K562 (cell line): ENCODE results near the gene LCE2C.

Experiments used
- BCL6 ChIP-seq: fragments of 250-450 bp; sonication (Bioruptor Pico); IDR thresholded peaks from 2 replicates; pipeline ENCODE4 v1.4.0; 2020
- CBFB ChIP-seq: sonication (generic); formaldehyde crosslinking; IDR thresholded peaks from 2 replicates; pipeline ENCODE4 v1.4.0; 2020; ENCODE audit warnings: mild to moderate bottlenecking, missing genetic modification reagents
- CREB3 ChIP-seq: fragments of 450-650 bp; conservative IDR thresholded peaks from 2 replicates; pipeline ENCODE4 v1.6.1; 2016; ENCODE audit warnings: missing genetic modification characterization, low read depth, mild to moderate bottlenecking, missing compliant biosample characterization, moderate library complexity
- CTCF ChIP-seq, 3 experiments: IDR thresholded peaks in 2 of 3; conservative IDR thresholded peaks in 1 of 3; 2 replicates each; pipeline ENCODE4 v1.5.1; 2011 to 2012; ENCODE audit warnings: low read length in 3 of 3, mild to moderate bottlenecking in 3 of 3, control low read depth in 2 of 3, improper control_type of control experiment in 1 of 3, inconsistent platforms in 1 of 3, low read depth in 1 of 3, mixed read lengths in 1 of 3, moderate library complexity in 1 of 3; ENCODE audit not compliant: insufficient read depth in 2 of 3
- PHF20 ChIP-seq: fragments of 450-650 bp; IDR thresholded peaks from 2 replicates; pipeline ENCODE4 v1.6.1; 2018; ENCODE audit not compliant: partially characterized antibody
- TCF7L2 ChIP-seq: fragments of 150-350 bp; IDR thresholded peaks from 2 replicates; pipeline ENCODE4 v1.6.1; 2016; ENCODE audit warnings: low read depth, mild to moderate bottlenecking, low read length, moderate library complexity

GRCh38 chr1:152626744-152627143 is 48.3 kb upstream of the LCE2C start:
- no peak for TF ChIP-seq PHF20
- TF ChIP-seq CREB3 (tag): no peak
- TF ChIP-seq BCL6 (CRISPR knock-in tag): no peak
- TF ChIP-seq CBFB (CRISPR knock-in tag): no peak
- no peak for TF ChIP-seq TCF7L2
- TF ChIP-seq CTCF (IDR thresholded peaks at IDR 0.05 in 2 of 3, conservative IDR thresholded peaks at IDR 0.05 in 1 of 3; ENCODE audit: insufficient read depth in 2 of 3, low read depth in 1 of 3, low read length in 3 of 3): no peak
